ENCODE data around the gene HEPN1.

The HEPN1 gene

DNA sequence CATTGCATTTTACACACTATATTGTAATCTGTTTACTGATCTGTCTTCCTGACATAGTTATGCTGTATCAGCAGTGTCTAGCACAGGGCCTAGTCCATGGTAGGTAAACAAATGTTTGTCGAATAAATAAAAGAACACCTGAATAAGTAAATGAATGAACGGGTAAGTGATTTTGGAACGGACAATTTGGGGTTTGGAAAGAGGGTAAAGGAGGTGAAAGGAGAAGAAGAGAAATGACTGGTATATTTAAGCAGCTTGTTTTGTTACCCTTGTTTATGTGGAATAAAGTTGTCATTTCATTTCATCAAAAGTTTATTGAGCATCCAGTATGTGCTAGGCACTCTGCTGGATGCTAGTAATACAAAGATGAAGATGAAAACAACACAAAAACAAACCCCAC, at the start of gene HEPN1:
Gene HEPN1, plus strand, starts transcription at position 301 of the 400 bp plus-strand sequence.
- no peaks in the 10 kb centered on the region for H3K9me3 Mint-ChIP-seq
- peak within 1 kb of the TSS; percentile 19 for H3K27ac Mint-ChIP-seq
- DNase-seq (ENCODE audit: low spot score in 2 of 2) (no peak), ATAC-seq (no peak)
- H3K4me1 Mint-ChIP-seq, result peaks cover 10% of the 10 kb centered on the region
- H3K36me3 Mint-ChIP-seq, result no peaks in the 10 kb centered on the region
- no peak within 1 kb of the TSS for H3K4me3 Mint-ChIP-seq

GRCh38 chr11:124869331-124869730, 49.7 kb upstream of the HEPN1 start:
- no peak overlapping the region for H3K27ac Mint-ChIP-seq
- H3K9me3 Mint-ChIP-seq, result no peaks in the 10 kb centered on the region
- ATAC-seq (no peak), DNase-seq (ENCODE audit: low spot score in 2 of 2) (no peak)
- peaks cover 39% of the 10 kb centered on the region for H3K4me1 Mint-ChIP-seq
- no peaks in the 10 kb centered on the region for H3K36me3 Mint-ChIP-seq
- no peak overlapping the region for H3K4me3 Mint-ChIP-seq

DNA sequence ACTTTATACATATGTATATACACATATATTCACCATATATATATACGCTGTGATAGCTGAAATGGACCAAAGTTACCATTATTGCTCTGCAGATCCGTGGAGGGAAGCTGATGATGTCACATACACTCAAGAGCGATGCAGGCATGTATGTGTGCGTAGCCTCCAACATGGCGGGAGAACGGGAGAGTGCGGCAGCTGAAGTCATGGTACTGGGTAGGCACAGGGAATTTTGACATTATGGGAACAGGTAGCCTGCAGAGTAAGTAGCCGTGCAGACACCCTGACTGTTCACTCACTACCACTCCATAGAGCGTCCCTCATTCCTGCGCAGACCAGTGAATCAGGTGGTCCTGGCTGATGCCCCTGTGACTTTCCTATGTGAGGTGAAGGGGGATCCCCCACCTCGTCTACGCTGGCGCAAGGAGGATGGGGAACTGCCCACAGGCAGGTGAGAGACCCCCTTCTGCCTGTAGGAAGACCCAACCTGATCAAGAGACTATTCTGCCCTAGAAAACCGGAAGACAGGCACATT, 49.1 kb upstream of the HEPN1 start:
- H3K9me3 Mint-ChIP-seq, result no peaks in the 10 kb centered on the region
- no peaks in the 10 kb centered on the region for H3K36me3 Mint-ChIP-seq
- no peak for ATAC-seq
- H3K4me3 Mint-ChIP-seq, result no peak overlapping the region
- H3K27ac Mint-ChIP-seq, result no peak overlapping the region
- H3K4me1 Mint-ChIP-seq, result peaks cover 40% of the 10 kb centered on the region
- DNase-seq (ENCODE audit: low spot score in 2 of 2), result no peak

DNA sequence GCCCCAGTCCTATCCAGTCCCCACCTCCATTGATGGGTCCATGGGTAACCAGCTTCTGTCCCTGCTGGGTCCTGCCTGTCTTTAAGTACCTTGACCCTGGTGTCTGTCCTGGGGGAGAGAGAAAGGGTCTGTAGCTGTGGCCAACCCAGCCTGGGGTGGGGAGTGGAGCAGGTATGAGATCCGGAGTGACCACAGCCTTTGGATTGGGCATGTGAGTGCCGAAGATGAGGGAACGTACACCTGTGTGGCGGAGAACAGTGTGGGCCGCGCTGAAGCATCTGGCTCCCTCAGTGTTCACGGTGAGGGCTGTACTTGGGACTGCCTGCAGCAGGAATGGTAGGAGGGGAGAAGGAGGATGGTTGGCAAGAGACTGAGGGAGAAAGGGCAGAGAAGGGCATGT, 48.6 kb upstream of the HEPN1 start:
- H3K4me3 Mint-ChIP-seq, result no peak overlapping the region
- ATAC-seq (no peak), DNase-seq (ENCODE audit: low spot score in 2 of 2) (no peak)
- no peaks in the 10 kb centered on the region for H3K9me3 Mint-ChIP-seq
- no peak overlapping the region for H3K27ac Mint-ChIP-seq
- no peaks in the 10 kb centered on the region for H3K36me3 Mint-ChIP-seq
- peaks cover 45% of the 10 kb centered on the region for H3K4me1 Mint-ChIP-seq

- Mint-ChIP-seq H3K27ac (no peak overlapping the region), H3K4me3 (no peak overlapping the region), H3K4me1 (peaks cover 36% of the 10 kb centered on the region), H3K36me3 (no peaks in the 10 kb centered on the region), H3K9me3 (no peaks in the 10 kb centered on the region)
- no peak for DNase-seq (ENCODE audit: low spot score in 2 of 2)
- ATAC-seq, result no peak
Observed at GRCh38 chr11:124872280-124872679, 46.8 kb upstream of the HEPN1 start.

- ATAC-seq (no peak), DNase-seq (ENCODE audit: low spot score in 2 of 2) (no peak)
- no peak overlapping the region for H3K27ac Mint-ChIP-seq
- H3K36me3 Mint-ChIP-seq, result no peaks in the 10 kb centered on the region
- no peaks in the 10 kb centered on the region for H3K9me3 Mint-ChIP-seq
- H3K4me3 Mint-ChIP-seq, result no peak overlapping the region
- peaks cover 36% of the 10 kb centered on the region for H3K4me1 Mint-ChIP-seq
Observed at GRCh38 chr11:124872741-124873140, 46.3 kb upstream of the HEPN1 start.

DNA sequence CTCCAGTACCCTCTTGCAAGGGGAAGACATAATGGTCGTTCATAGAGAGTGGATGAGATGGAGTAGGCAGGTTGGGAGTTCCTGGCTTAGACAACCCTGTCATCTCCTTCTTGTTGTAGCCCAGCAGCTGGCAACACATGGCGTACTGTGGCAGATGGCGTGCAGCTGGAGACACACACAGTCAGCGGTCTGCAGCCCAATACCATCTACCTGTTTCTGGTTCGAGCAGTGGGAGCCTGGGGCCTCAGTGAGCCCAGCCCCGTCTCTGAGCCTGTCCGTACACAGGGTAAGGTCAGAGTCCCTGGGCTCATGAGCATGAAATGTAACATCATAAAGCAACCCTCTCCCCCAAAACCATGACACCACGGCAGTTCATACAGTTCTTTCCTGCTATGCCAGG, 45.1 kb upstream of the HEPN1 start:
- peaks cover 28% of the 10 kb centered on the region for H3K4me1 Mint-ChIP-seq
- no peaks in the 10 kb centered on the region for H3K9me3 Mint-ChIP-seq
- ATAC-seq (no peak), DNase-seq (ENCODE audit: low spot score in 2 of 2) (no peak)
- H3K4me3 Mint-ChIP-seq, result no peak overlapping the region
- no peaks in the 10 kb centered on the region for H3K36me3 Mint-ChIP-seq
- no peak overlapping the region for H3K27ac Mint-ChIP-seq

DNA sequence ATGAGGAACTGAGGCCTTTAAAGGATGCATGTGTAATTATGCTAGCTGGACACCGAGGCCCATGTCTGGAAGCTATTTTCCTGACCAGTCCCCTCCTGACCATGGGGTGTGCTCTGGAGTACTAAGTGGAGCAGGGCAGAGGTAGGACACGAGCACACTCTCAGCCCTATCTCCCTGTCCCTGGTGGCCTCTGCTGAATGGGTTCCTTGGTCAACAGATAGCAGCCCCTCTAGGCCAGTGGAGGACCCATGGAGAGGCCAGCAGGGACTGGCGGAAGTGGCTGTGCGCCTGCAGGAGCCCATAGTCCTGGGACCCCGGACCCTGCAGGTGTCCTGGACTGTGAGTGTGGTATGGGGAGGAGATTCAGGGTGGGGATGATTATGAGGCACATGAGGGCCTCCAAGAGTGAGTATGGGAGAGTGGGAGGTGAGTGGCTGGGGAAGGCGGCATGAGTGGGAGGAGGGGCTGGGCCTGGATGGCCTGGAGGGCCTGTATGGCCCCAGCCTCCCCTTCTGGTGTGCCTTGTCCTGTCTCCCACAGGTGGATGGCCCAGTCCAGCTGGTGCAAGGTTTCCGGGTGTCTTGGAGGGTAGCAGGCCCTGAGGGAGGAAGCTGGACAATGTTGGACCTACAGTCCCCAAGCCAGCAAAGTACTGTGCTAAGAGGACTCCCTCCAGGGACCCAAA, 44.3 kb upstream of the HEPN1 start:
- Mint-ChIP-seq H3K4me3 (peak overlapping the region; percentile 71), H3K9me3 (no peaks in the 10 kb centered on the region), H3K36me3 (no peaks in the 10 kb centered on the region), H3K27ac (no peak overlapping the region), H3K4me1 (peaks cover 22% of the 10 kb centered on the region)
- DNase-seq (ENCODE audit: low spot score in 2 of 2), result no peak
- ATAC-seq, result no peak

GRCh38 chr11:124875401-124875800, 43.6 kb upstream of the HEPN1 start:
- no peaks in the 10 kb centered on the region for H3K36me3 Mint-ChIP-seq
- peaks cover 22% of the 10 kb centered on the region for H3K4me1 Mint-ChIP-seq
- ATAC-seq, result no peak
- no peak for DNase-seq (ENCODE audit: low spot score in 2 of 2)
- H3K4me3 Mint-ChIP-seq, result peak overlapping the region; percentile 71
- H3K9me3 Mint-ChIP-seq, result no peaks in the 10 kb centered on the region
- H3K27ac Mint-ChIP-seq, result peak overlapping the region; percentile 69

DNA sequence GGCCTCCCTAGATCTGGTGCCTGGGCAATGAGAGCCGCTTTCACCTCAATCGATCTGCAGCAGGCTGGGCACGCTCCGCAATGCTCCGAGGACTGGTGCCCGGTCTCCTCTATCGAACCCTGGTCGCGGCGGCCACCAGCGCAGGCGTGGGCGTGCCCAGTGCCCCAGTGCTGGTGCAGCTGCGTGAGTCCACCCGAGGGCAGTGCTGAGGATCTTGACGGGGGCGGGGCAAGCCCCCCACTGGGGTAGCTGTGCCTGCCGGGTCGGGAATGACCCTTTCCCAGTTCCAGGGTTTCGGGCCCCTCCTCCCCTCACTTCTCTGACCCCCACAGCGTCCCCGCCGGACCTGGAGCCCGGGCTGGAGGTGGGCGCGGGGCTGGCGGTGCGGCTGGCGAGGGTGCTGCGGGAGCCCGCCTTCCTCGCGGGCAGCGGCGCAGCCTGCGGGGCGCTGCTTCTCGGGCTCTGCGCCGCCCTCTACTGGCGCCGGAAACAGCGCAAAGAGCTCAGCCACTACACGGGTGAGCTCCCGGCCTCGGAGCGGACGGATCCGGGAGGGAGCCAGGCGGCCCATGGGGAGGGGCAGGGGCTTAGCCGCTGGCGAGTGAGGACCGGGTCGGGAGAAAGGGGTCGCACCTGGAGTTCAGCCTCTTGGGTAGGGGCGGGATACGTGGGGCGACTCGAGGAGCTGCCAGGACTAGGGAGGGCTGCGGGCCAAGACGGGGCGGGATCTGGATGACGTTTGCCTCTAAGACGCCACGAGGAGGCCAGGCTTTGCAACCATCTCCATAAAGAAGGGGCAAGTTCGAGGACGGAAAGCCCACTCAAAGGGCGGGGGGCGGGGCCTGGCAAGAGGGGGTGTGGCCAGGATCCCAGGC, 42.9 kb upstream of the HEPN1 start:
- DNase-seq (ENCODE audit: low spot score in 2 of 2) (peak; percentile 69 to 91), ATAC-seq (peak; percentile 91)
- Mint-ChIP-seq H3K9me3 (no peaks in the 10 kb centered on the region), H3K4me3 (peak overlapping the region; percentile 71), H3K36me3 (no peaks in the 10 kb centered on the region), H3K27ac (peak overlapping the region; percentile 69), H3K4me1 (peaks cover 22% of the 10 kb centered on the region)

DNA sequence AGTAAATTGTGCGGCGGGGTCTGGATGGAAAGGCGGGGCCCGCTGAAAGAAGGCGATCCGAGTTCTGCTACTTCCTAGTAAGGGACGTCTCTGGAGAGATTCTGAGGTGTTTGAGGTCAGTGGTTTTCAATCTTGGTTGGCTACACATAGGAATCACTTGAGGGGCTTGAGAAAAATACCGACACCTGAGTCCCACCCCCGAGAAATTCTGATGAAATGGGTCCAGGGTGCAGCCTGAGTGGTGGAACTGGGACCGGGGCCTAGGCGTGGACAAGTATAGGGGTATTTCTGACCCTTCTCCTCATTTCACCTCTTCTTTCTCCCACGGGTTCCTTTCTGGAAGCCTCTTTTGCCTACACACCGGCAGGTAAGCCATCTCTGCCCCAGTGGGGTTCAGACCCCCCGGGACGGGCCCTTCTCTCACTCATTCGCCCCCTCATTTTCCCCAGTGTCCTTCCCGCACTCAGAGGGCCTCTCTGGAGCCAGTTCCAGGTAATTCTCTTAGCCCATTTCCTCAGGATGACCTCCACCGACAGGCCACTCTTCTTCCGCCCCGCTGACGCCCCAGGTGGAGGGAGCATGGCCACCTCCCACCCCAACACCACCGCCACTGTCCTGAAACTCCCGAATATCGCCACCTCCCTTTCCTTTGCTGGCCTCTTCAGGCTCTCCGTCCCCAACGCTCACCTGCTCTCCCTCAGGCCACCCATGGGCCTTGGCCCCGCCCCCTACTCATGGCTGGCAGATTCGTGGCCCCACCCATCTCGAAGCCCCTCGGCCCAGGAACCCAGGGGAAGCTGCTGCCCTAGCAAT, 42.0 kb upstream of the HEPN1 start:
- Mint-ChIP-seq H3K4me1 (peaks cover 22% of the 10 kb centered on the region), H3K9me3 (no peaks in the 10 kb centered on the region), H3K27ac (peak overlapping the region; percentile 69), H3K4me3 (peak overlapping the region; percentile 71), H3K36me3 (no peaks in the 10 kb centered on the region)
- DNase-seq (ENCODE audit: low spot score in 2 of 2) (no peak), ATAC-seq (no peak)

- DNase-seq (ENCODE audit: low spot score in 2 of 2), result no peak
- Mint-ChIP-seq H3K36me3 (no peaks in the 10 kb centered on the region), H3K9me3 (no peaks in the 10 kb centered on the region), H3K27ac (no peak overlapping the region), H3K4me1 (peaks cover 22% of the 10 kb centered on the region), H3K4me3 (peak overlapping the region; percentile 71)
- no peak for ATAC-seq
Observed at GRCh38 chr11:124877631-124877909, 41.5 kb upstream of the HEPN1 start.

GRCh38 chr11:124877910-124878758, 40.9 kb upstream of the HEPN1 start:
- Mint-ChIP-seq H3K36me3 (no peaks in the 10 kb centered on the region), H3K4me1 (peaks cover 22% of the 10 kb centered on the region), H3K9me3 (no peaks in the 10 kb centered on the region), H3K4me3 (peak overlapping the region; percentile 71), H3K27ac (no peak overlapping the region)
- ATAC-seq (no peak), DNase-seq (ENCODE audit: low spot score in 2 of 2) (no peak)

DNA sequence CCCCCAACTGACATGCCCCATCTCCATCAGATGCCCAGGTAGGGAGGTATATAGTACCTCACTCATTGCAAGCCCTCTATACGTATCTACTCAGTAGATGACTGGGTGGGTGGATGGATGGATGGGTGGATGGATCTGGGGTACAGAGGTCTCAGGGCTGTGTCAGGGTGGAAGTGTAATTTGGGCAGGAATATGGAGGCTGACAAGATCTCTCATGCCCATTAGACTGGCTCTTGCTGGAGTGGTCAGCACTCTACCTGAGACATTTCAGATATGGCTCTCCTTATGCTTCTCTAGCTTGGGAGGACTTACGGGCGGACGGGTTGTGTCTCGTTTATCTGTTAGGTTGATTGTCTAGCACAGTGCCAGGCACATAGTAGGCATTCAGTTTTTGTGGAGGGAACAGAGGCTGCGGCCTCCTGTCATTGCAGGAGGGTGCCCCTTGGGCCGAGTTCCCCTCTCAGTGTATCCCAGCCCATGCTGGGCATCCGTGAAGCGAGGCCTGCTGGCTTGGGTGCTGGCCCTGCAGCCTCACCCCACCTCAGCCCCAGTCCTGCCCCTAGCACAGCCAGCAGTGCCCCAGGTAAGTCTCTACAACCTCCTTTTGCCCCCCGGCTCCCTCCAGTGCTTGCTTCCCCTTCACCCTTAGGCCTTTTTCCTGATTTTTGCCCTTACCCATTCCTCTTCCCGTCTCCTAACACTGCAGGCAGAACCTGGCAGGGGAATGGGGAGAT, 40.1 kb upstream of the HEPN1 start:
- DNase-seq (ENCODE audit: low spot score in 2 of 2) (no peak), ATAC-seq (no peak)
- Mint-ChIP-seq H3K27ac (no peak overlapping the region), H3K4me1 (peaks cover 22% of the 10 kb centered on the region), H3K4me3 (no peak overlapping the region), H3K9me3 (no peaks in the 10 kb centered on the region), H3K36me3 (no peaks in the 10 kb centered on the region)
